ENCODE data around the gene MRPL4. TPM values are rescaled to one million over a fixed set of nuclear protein-coding genes. Genes with fewer than 3 reads are reported as not detected.

MRPL4 gene
- polyA plus RNA-seq, 1 of the 3 experiments (the other 2 are of a cell fraction), result 110 TPM

- Histone ChIP-seq H3K27ac (ENCODE audit: low read depth in 2 of 2, low read length in 1 of 2) (no peak overlapping the region), H3K9me2 (no peaks in the 10 kb centered on the region), H3K9me3 (no peaks in the 10 kb centered on the region), H3K36me3 (replicated peaks in 1 of 2; ENCODE audit: control insufficient read depth in 1 of 2, insufficient read depth in 2 of 2, low read length in 1 of 2) (no peaks in the 10 kb centered on the region), H3K27me3 (ENCODE audit: insufficient read depth) (no peaks in the 10 kb centered on the region), H3K4me1 (ENCODE audit: control insufficient read depth in 1 of 2, insufficient read depth in 2 of 2, low read depth in 1 of 2, low read length in 1 of 2) (peaks cover 0 to 21% of the 10 kb centered on the region in 2 experiments; a peak in 1 of 4 replicates), H3K9ac (no peak overlapping the region), H3K4me2 (peak overlapping the region; percentile 19; the same call in 1 of the 2 replicates), H3K4me3 (ENCODE audit: low read depth in 2 of 2, low read length in 1 of 2) (no peak overlapping the region), H3K79me2 (ENCODE audit: insufficient read depth) (no peaks in the 10 kb centered on the region), H3F3A (replicated peaks; ENCODE audit: insufficient read depth) (no peaks in the 10 kb centered on the region), H4K20me1 (ENCODE audit: insufficient read depth) (no peaks in the 10 kb centered on the region), H2AFZ (ENCODE audit: low read depth) (no peak overlapping the region)
- ChIA-PET POLR2A (no interaction called here), CTCF (interaction anchor here (1.3 kb wide), 1 partner anchor 37 kb away, joined by 3 read pairs; no protein-coding TSS in a partner anchor)
- WGBS (ENCODE audit: low lambda C conversion rate), result 68% methylated on average over 43 of the region's 58 CpGs
- DNase-seq, result peak; percentile 58
- no peak for TF ChIP-seq MXI1 (IDR thresholded peaks at IDR 0.05; ENCODE audit: low read depth, low read length)
- TF ChIP-seq CTCF (IDR thresholded peaks at IDR 0.05), result no peak
- no peak for TF ChIP-seq EP300 (IDR thresholded peaks at IDR 0.05; ENCODE audit: borderline replicate concordance in 1 of 2, low read depth in 1 of 2, low read length in 1 of 2)
Measured at GRCh38 chr19:10295847-10296591, 44.0 kb downstream of the MRPL4 start.

GRCh38 chr19:10299545-10300458, 47.8 kb downstream of the MRPL4 start:
- Histone ChIP-seq H3K4me1 (ENCODE audit: control insufficient read depth in 1 of 2, insufficient read depth in 2 of 2, low read depth in 1 of 2, low read length in 1 of 2) (no peaks in the 10 kb centered on the region; a peak in 1 of 4 replicates), H3K27ac (ENCODE audit: low read depth in 2 of 2, low read length in 1 of 2) (no peak overlapping the region), H3K9me3 (no peaks in the 10 kb centered on the region), H3K4me3 (ENCODE audit: low read depth in 2 of 2, low read length in 1 of 2) (no peak overlapping the region), H3K9ac (no peak overlapping the region), H4K20me1 (ENCODE audit: insufficient read depth) (no peaks in the 10 kb centered on the region), H2AFZ (ENCODE audit: low read depth) (no peak overlapping the region), H3K36me3 (replicated peaks in 1 of 2; ENCODE audit: control insufficient read depth in 1 of 2, insufficient read depth in 2 of 2, low read length in 1 of 2) (no peaks in the 10 kb centered on the region), H3K9me2 (no peaks in the 10 kb centered on the region), H3F3A (replicated peaks; ENCODE audit: insufficient read depth) (peaks cover 4% of the 10 kb centered on the region), H3K27me3 (ENCODE audit: insufficient read depth) (no peaks in the 10 kb centered on the region), H3K4me2 (no peak overlapping the region), H3K79me2 (ENCODE audit: insufficient read depth) (no peaks in the 10 kb centered on the region)
- POLR2A ChIA-PET, result no interaction called here
- CTCF ChIA-PET, result interaction anchor here (0.6 to 1.5 kb wide), 5 partner anchors 10 to 315 kb away, joined by 3 read pairs; partner anchors contain the start of gene ICAM5
- 65% methylated on average over 11 of the region's 14 CpGs for WGBS (ENCODE audit: low lambda C conversion rate)
- DNase-seq, result no peak
- TF ChIP-seq TAF1 (IDR thresholded peaks at IDR 0.05; ENCODE audit: borderline replicate concordance, low read depth, low read length) (no peak), ELF1 (IDR thresholded peaks at IDR 0.05) (no peak), GATA2 (CRISPR knock-in tag; IDR thresholded peaks at IDR 0.05) (no peak), TEAD4 (IDR thresholded peaks at IDR 0.05; ENCODE audit: borderline replicate concordance, insufficient read depth) (no peak), RAD21 (IDR thresholded peaks at IDR 0.05; ENCODE audit: low read length) (no peak), JUND (IDR thresholded peaks at IDR 0.05) (no peak), CTCF (IDR thresholded peaks at IDR 0.05) (no peak), RFX5 (IDR thresholded peaks at IDR 0.05; ENCODE audit: low read length) (no peak), CHD2 (IDR thresholded peaks at IDR 0.05; ENCODE audit: low read length, partially characterized antibody) (no peak), REST (IDR thresholded peaks at IDR 0.05; ENCODE audit: low read depth, low read length) (no peak), RCOR1 (IDR thresholded peaks at IDR 0.05; ENCODE audit: low read length) (no peak), EP300 (IDR thresholded peaks at IDR 0.05; ENCODE audit: borderline replicate concordance in 1 of 2, low read depth in 1 of 2, low read length in 1 of 2) (no peak), SMC3 (IDR thresholded peaks at IDR 0.05; ENCODE audit: low read depth, low read length) (no peak), EZH2phosphoT487 (IDR thresholded peaks at IDR 0.05; ENCODE audit: borderline replicate concordance, low read depth) (no peak), RXRA (IDR thresholded peaks at IDR 0.05; ENCODE audit: borderline replicate concordance, low read depth) (no peak), TCF12 (IDR thresholded peaks at IDR 0.05) (no peak)
